Body of pancreas (tissue), 4 donors: ENCODE results near the gene ANKLE2. TPM values are rescaled to one million over a fixed set of nuclear protein-coding genes. Genes with fewer than 3 reads are reported as not detected.
"Not testable (repeated sequence)": the region's sequence is repeated elsewhere in the genome, so short reads cannot be mapped to it uniquely, and the experiment has no call there.

ENCODE experiments used
- ATAC-seq: fragments of 150-250 bp; one replicate; pipeline ENCODE4 v1.9.1; 2016
- DNase-seq, 4 donors: peaks; one replicate each; pipeline ENCODE4 v3.0.0-alpha.2; 2019
- H3K27ac ChIP-seq, 4 donors: fragments of 200-600 bp; sonication (generic); 1 replicate in 3 of 4; 2 replicates in 1 of 4; pipeline versions ENCODE4 v1.5.1 to v1.6.1; 2016 to 2019; ENCODE audit warnings: mild to moderate bottlenecking in 1 of 4, mixed read lengths in 1 of 4, moderate library complexity in 1 of 4
- H3K27me3 ChIP-seq, 2 donors: fragments of 200-600 bp; sonication (generic); one replicate each; pipeline ENCODE4 v1.6.0; 2016; ENCODE audit warnings: mild to moderate bottlenecking in 1 of 2
- H3K36me3 ChIP-seq, 2 donors: fragments of 200-600 bp; sonication (generic); replicated peaks in 1 of 2; 2 replicates each; pipeline ENCODE4 v1.5.1; 2016; ENCODE audit warnings: low read depth in 2 of 2; ENCODE audit not compliant: insufficient read depth in 1 of 2
- H3K4me1 ChIP-seq: fragments of 200-600 bp; sonication (generic); one replicate; pipeline ENCODE4 v1.6.0; 2016
- H3K4me3 ChIP-seq, 2 donors: fragments of 200-600 bp; sonication (generic); 1 replicate in 1 of 2; 2 replicates in 1 of 2; pipeline ENCODE4 v1.5.1; 2016 to 2019
- H3K9me3 ChIP-seq, 3 donors: fragments of 200-600 bp; sonication (generic); 1 replicate in 2 of 3; 2 replicates in 1 of 3; pipeline ENCODE4 v1.5.1; 2016
- CTCF ChIP-seq, 7 experiments: fragments of 450-650 bp in 4 of 7; fragments of 200-600 bp in 3 of 7; sonication (generic) in 3 of 7; IDR thresholded peaks; one replicate each; pipeline ENCODE4 v1.5.1; 2016 to 2019; ENCODE audit warnings: antibody characterized with exemption in 7 of 7
- POLR2A ChIP-seq, 3 donors: fragments of 450-650 bp; IDR thresholded peaks; one replicate each; pipeline ENCODE4 v1.6.1; 2016; ENCODE audit warnings: antibody characterized with exemption in 3 of 3, mild to moderate bottlenecking in 2 of 3
- WGBS, 2 donors: methylation state at CpG; one replicate each; pipeline ENCODE4 v1.1.5; 2017; 5-methylcytosine and 5-hydroxymethylcytosine counted together
- intact Hi-C: fragments of 100-400 bp; cut with DNase I; formaldehyde crosslinking; loops from one replicate; pipeline ENCODE4 v1.15.1; 2023
- total RNA-seq, 2 donors: library from RNA; depleted of rRNA; stranded (reverse); fragments of >200 nt; gene quantifications; one replicate each; pipeline ENCODE4 v1.1.0, GENCODE V29; 2016

The ANKLE2 gene
- total RNA-seq, 2 donors from 2014 or later: 37.9 to 76.1 TPM

- H3K27me3 ChIP-seq: no peaks in the 10 kb centered on the region
- 77 to 96% methylated on average over 8 of the region's 8 CpGs for WGBS, 2 donors
- no peak overlapping the region for H3K4me3 ChIP-seq
- intact Hi-C loops: no loop called here
- DNase-seq (no peak), ATAC-seq (no peak)
- H3K4me1 ChIP-seq: peaks cover 12% of the 10 kb centered on the region
- no peak for TF ChIP-seq CTCF (IDR thresholded peaks at IDR 0.05)
- TF ChIP-seq POLR2A (IDR thresholded peaks at IDR 0.05): no peak
- no peaks in the 10 kb centered on the region for H3K9me3 ChIP-seq
- no peak overlapping the region for H3K27ac ChIP-seq
- no peaks in the 10 kb centered on the region for H3K36me3 ChIP-seq
These were observed 2.3 kb downstream of the ANKLE2 start for GRCh38 chr12:132759359-132759758.

GRCh38 chr12:132758825-132759224, 2.8 kb downstream of the ANKLE2 start:
- H3K27ac ChIP-seq, H3K27me3 ChIP-seq, H3K36me3 ChIP-seq, intact Hi-C loops, H3K4me3 ChIP-seq, ATAC-seq, DNase-seq, H3K9me3 ChIP-seq: not testable (repeated sequence)
- WGBS, 2 donors: 84 to 92% methylated on average over 10 to 25 of the region's 28 CpGs
- H3K4me1 ChIP-seq: peaks cover 12% of the 10 kb centered on the region

- peaks cover 0 to 11% of the 10 kb centered on the region in 2 donors for H3K36me3 ChIP-seq
- no peaks in the 10 kb centered on the region for H3K9me3 ChIP-seq
- H3K27ac ChIP-seq: no peak overlapping the region
- H3K27me3 ChIP-seq: no peaks in the 10 kb centered on the region
- H3K4me1 ChIP-seq: no peaks in the 10 kb centered on the region
- TF ChIP-seq POLR2A (IDR thresholded peaks at IDR 0.05): no peak
- TF ChIP-seq CTCF (IDR thresholded peaks at IDR 0.05): no peak
- DNase-seq: no peak
- WGBS, 2 donors: 80 to 83% methylated on average over 11 to 14 of the region's 14 CpGs
- no peak for ATAC-seq
- intact Hi-C loops: no loop called here
- H3K4me3 ChIP-seq: no peak overlapping the region
These were observed 7.3 kb downstream of the ANKLE2 start for GRCh38 chr12:132754160-132754932.

GRCh38 chr12:132753670-132754069, 8.0 kb downstream of the ANKLE2 start:
- ATAC-seq, H3K4me3 ChIP-seq, DNase-seq, intact Hi-C loops, H3K27ac ChIP-seq, H3K27me3 ChIP-seq, H3K4me1 ChIP-seq, H3K9me3 ChIP-seq: not testable (repeated sequence)
- peaks cover 0 to 12% of the 10 kb centered on the region in 2 donors for H3K36me3 ChIP-seq
- 93 to 94% methylated on average over 7 of the region's 7 CpGs for WGBS, 2 donors

- ATAC-seq (no peak), DNase-seq (no peak)
- no peak overlapping the region for H3K4me3 ChIP-seq
- 98 to 100% methylated on average over 9 to 10 of the region's 10 CpGs for WGBS, 2 donors
- H3K36me3 ChIP-seq: peaks cover 5 to 38% of the 10 kb centered on the region in 2 donors
- H3K4me1 ChIP-seq: no peaks in the 10 kb centered on the region
- TF ChIP-seq POLR2A (IDR thresholded peaks at IDR 0.05) (no peak), CTCF (IDR thresholded peaks at IDR 0.05) (no peak)
- no peaks in the 10 kb centered on the region for H3K9me3 ChIP-seq
- no peaks in the 10 kb centered on the region for H3K27me3 ChIP-seq
- no peak overlapping the region for H3K27ac ChIP-seq
- intact Hi-C loops: no loop called here
These were observed 13.3 kb downstream of the ANKLE2 start for GRCh38 chr12:132748319-132748718.

- no peak for ATAC-seq
- no peaks in the 10 kb centered on the region for H3K9me3 ChIP-seq
- H3K4me3 ChIP-seq: no peak overlapping the region
- H3K4me1 ChIP-seq: no peaks in the 10 kb centered on the region
- 93% methylated on average over 14 to 22 of the region's 22 CpGs for WGBS, 2 donors
- peaks cover 5 to 40% of the 10 kb centered on the region in 2 donors for H3K36me3 ChIP-seq
- no peak overlapping the region for H3K27ac ChIP-seq
- intact Hi-C loops: no loop called here
- DNase-seq: no peak
- TF ChIP-seq CTCF (IDR thresholded peaks at IDR 0.05): no peak
- TF ChIP-seq POLR2A (IDR thresholded peaks at IDR 0.05): no peak
- no peaks in the 10 kb centered on the region for H3K27me3 ChIP-seq
These were observed 13.7 kb downstream of the ANKLE2 start for GRCh38 chr12:132747896-132748295.
